Panc1 (cell line): ENCODE results near the gene ASTN2.

ENCODE experiments used
- CTCF ChIP-seq: fragments of 450-650 bp; IDR thresholded peaks from 2 replicates; pipeline ENCODE4 v1.5.1; 2017; ENCODE audit warnings: mild to moderate bottlenecking
- TCF7L2 ChIP-seq: IDR thresholded peaks from 2 replicates; pipeline ENCODE4 v1.6.1; 2011; ENCODE audit warnings: mild to moderate bottlenecking, low read depth, low read length, inconsistent platforms

- no peak for TF ChIP-seq CTCF
- no peak for TF ChIP-seq TCF7L2
These were observed 989.6 kb downstream of the ASTN2 start for GRCh38 chr9:116425244-116425643.
